GM12892 (cell line): Measurements from ENCODE around the gene VAMP3.

Source experiments
- POLR2A ChIP-seq: IDR thresholded peaks from 2 replicates; pipeline ENCODE4 v1.6.1; 2011; ENCODE audit warnings: low read depth, low read length, control low read depth
- POLR2AphosphoS5 ChIP-seq: IDR thresholded peaks from 2 replicates; pipeline ENCODE4 v1.6.1; 2011; ENCODE audit warnings: low read depth, low read length, control low read depth
- TAF1 ChIP-seq: IDR thresholded peaks from 2 replicates; pipeline ENCODE4 v1.6.1; 2011; ENCODE audit warnings: low read depth, mild to moderate bottlenecking, control low read depth, low read length, borderline replicate concordance

DNA sequence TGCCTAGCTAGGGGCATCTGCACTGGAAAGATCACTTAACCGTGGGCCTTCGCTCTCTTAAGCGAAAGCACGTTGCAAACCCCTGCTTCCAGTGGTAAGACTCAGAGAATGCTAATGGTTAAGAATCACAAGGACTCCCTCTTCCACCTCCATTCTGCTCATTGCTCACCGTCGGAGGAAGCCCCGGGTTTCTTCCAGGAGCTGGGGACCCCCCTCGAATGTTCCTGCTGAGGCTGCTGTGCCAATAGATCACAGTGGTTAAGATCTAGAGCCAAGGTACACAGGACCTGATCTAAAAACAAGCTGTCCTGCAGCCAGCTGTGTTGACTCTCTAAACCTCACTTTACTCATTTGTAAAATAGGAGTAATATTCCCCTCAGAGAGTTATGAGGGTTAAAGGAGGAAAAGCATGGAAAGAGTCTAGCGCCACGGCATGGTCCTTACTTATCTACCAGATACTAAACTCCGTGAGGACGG lies 765 bp downstream of the VAMP3 start:
- TF ChIP-seq TAF1: no peak
- TF ChIP-seq POLR2AphosphoS5: no peak
- TF ChIP-seq POLR2A: no peak
